SW480 (cell line): Measurements from ENCODE around the gene TMEM185B.
"Not testable (repeated sequence)": the region's sequence is repeated elsewhere in the genome, so short reads cannot be mapped to it uniquely, and the experiment has no call there.

Source experiments
- DNase-seq: peaks from one replicate; pipeline ENCODE4 v3.0.0-alpha.2; 2016; ENCODE audit warnings: low spot score

The TMEM185B gene

DNA sequence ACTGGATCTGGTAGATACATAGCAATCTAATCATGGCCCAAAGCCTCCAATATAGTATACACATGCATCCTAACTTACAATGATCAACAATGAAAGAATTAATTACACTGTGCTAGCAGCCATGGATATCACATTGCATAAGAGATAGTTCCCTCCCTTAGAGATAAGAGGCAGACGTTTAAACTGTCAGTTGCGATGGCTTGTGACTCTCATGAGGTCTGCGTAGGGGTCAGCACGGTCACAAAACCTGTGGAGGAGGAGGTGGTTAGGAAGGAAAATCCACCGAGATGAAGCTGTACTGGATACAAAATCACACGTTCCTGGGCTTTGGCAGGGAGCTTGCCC lies 28.7 kb upstream of the TMEM185B start:
- DNase-seq, result no peak

- DNase-seq, result no peak
Measured at GRCh38 chr2:120251078-120251477, 27.9 kb upstream of the TMEM185B start.

DNA sequence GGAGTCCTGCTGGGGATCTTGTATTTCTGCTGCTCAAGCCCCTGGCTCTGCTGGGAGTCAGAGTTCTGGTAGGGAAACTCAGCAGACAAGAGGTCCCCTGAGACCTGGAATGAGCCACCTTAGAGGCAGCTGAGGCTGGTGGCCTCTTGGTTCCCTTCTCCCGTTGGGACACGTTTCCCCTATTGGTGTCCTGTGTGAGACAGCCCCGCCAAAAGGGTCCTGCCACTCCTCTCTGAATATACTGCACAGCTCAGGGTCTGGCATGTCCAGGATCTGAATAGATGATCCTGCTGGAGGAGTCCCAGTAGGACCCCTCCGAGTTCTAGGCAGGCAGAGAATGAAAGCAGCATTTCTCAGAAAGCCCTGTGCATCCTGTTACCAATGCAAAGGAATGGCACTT lies 27.4 kb upstream of the TMEM185B start:
- no peak for DNase-seq

GRCh38 chr2:120247851-120248250 lies 24.7 kb upstream of the TMEM185B start:
- no peak for DNase-seq

GRCh38 chr2:120246546-120247300 lies 23.5 kb upstream of the TMEM185B start:
- peak; percentile 23 for DNase-seq

DNA sequence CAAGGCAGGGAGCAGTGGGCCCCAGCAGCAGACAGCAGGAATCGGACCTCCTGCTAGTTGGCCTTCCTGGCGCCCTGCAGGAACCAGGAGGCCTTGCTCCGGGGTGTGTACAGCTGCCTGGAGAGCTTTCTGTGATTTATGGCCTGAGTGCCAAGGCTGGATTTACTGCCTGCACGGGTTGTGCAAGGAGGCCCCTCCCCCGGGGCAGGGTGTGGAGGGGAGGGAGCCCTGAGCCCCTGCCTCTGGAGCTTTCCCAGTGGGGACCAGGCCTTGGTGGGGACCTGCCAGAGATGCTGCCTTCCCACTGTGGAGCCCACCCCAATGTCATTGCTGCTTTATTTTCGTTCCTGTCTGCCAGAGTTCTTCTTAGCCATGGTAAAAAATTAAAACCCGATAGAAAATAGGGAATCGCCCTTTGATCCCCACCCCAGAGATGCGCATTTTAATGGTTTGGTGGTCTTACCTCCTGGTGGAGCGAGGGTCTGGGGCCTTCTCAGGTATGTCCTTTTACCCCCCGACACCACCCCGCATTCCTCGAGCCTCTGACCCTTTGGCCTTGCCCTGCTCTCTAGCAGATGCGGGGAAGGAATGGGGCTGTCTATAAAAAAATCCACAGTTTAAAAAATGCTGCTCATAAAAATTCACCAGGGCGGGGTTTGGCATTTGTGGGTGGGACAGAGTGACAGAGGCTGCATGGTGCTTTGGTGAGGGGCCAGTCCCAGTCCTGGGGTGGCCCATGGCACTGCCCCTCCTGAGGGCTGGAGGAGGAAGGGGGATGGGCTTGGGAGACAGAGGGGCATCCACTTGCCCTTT lies 22.5 kb upstream of the TMEM185B start:
- DNase-seq, result peak; percentile 59

GRCh38 chr2:120244656-120245519 lies 21.7 kb upstream of the TMEM185B start:
- DNase-seq, result no peak

DNA sequence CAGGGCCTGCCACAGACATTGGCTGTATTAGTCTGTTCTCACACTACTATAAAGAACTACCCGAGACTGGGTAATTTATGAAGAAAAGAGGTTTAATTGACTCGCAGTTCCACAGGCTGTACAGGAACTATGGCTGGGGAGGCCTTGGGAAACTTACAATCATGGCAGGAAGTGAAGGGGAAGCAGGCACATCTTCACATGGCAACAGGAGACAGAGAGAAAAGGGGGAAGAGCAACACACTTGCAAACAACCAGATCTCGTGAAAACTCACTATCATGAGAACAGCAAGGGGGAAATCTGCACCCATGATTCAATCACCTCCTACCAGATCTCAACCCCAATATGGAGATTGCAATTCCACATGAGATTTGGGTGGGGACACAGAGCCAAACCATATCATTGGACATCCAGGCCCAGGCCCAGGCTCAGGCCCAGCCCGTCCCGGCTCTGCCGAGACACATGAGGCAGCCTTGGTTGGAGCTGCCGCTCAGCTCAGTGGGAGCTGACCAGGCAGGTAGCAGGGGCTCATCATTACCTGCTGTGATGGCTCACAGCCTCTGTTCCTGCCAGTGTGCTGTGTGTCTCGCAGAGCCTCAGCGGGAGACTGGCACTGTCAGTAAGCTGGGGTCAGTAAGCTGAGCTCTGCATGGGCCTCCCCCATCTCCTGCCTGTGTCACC lies 20.8 kb upstream of the TMEM185B start:
- no peak for DNase-seq

DNA sequence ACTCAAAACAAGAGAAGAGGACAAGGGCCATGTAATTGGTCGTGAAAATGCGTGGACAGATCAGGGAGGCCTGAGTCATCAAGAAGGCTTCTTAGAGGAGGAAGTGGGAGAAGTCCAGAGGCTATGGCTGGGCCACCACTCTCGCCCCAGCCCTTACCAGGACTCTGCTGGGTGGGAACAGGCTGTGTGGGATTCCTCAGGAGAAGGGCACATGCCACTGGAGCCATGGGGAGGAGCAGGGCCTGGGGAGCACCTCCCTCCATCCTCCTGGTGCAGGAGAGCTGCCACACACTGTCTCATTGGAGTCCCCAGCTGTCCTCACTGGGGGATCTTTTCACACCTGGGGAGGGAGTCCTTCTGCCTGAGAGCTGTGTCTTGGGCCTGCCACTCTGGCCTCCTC lies 20.0 kb upstream of the TMEM185B start:
- no peak for DNase-seq

DNA sequence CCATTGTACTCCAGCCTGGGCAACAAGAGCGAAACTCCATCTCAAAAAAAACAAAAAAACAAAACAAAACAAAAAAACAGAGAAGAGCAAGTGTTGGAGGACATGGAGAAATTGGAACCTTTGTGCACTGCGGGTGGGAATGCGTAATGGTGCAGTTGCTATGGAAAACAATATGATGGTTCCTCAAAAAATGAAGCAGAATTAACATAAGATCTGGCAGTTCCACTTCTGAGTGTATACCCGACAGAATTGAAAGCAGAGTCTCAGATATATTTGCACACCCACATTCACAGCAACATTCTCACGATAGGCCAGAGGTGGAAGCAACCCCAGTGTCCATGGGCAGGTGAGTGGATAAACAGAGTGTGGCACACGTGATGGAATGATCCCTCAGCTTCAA lies 18.5 kb upstream of the TMEM185B start:
- no peak for DNase-seq

- no peak for DNase-seq
Measured at GRCh38 chr2:120240901-120241429, 17.8 kb upstream of the TMEM185B start.

DNA sequence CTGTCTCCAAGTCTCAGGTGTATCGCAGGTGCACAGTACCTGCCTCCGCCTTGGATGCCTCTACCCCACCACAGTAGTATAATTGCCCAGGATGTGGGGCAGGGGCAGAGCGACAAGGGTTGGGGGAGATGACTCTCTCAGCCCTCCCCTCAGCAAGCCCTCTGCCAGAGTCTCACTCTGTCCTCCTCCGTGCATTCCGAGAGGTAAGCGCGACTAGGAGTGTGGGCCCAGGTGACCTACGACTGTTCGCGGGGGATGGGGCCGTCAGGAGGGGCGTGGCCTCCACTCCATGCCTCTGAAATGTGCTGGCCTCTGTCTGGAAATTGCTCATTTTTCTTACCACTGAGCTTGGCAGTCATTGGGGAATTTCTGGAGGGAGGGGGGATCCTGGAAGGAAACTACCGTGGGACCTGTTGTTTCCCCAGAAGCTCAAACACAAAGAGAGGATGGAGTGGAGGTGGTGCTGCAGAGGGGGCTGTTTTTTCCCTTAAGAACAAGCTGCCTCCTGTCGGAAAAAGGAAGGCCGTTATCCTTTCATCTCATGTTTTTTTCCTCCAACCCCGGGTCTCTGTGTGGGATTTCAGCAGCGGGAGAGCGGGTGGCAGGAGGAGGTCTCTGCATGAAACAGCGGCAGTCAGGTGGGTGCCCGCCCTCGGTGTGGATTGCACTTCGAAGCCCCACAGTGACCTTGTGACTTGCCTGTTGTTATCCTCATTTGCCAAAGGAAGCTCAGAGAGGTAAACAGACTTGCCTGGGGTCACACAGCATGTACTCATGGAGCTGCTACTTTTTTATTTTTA lies 16.5 kb upstream of the TMEM185B start:
- DNase-seq, result peak; percentile 22

- peak; percentile 56 for DNase-seq
Measured at GRCh38 chr2:120238728-120239487, 15.7 kb upstream of the TMEM185B start.

GRCh38 chr2:120237491-120237902 lies 14.3 kb upstream of the TMEM185B start:
- no peak for DNase-seq

DNA sequence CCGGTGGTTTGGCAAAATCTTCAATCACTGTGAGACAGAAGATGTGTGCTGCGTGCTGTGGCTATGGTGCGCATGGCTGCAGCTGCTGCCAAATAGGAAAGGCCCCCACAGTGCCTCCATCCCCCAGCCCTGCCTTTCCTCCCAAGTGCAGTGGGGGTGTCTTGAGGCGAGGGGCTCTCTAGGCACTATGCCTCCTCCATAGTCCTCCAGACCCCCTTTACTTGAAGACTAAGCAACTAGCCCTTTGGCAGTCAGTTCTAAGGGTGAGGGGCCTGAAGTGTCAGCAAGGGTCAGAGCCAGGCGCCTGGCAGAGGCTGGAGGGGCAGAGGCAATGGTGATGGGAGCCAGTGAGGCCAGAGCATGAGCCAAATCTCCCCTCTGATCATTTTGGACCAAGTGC lies 13.6 kb upstream of the TMEM185B start:
- no peak for DNase-seq

- DNase-seq, result no peak
Measured at GRCh38 chr2:120236316-120236715, 13.1 kb upstream of the TMEM185B start.

GRCh38 chr2:120235681-120236080 lies 12.5 kb upstream of the TMEM185B start:
- no peak for DNase-seq

GRCh38 chr2:120235158-120235557 lies 12.0 kb upstream of the TMEM185B start:
- not testable (repeated sequence) for DNase-seq

- DNase-seq, result no peak
Measured at GRCh38 chr2:120233292-120233691, 10.1 kb upstream of the TMEM185B start.

DNA sequence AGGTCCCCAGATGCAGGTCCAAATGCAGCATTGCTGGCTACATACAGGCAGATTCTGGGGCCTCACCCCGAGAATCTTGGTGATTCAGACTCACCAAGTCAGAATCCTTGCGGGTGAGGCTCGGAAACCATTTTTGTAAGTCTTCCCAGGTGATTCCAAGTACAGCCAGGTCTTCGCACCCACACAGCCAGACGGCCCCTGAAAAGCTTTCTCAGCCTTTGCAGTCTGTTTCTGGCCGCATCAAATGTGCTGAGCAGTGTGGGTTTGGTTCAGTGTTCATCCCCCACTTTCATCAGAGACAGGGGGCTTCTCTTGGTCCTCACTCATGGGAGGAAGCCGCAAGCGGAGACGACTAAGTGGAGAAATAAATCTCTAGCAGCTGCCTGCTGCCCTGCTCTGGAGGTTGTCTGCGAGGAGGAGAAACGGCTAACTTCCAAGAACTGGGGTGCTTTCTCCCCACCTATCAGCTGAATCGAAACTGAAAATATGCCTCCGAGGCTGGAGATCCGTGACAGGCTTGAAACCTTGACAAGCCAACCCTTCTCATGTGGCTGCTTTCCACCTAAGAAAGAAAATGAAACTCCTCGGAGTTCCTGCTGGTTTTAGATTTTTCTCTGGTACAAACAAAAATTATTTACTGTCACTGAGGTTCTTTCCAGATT lies 8.9 kb upstream of the TMEM185B start:
- no peak for DNase-seq
